Mesendoderm (in vitro differentiated cells): ENCODE measurements around the gene CHRNA3.

Experiments
- DNase-seq: peaks from one replicate; pipeline ENCODE4 v3.0.0; 2013
- H2AK5ac ChIP-seq: 2 replicates; pipeline ENCODE4 v1.6.1; 2013; ENCODE audit warnings: low read length, inconsistent platforms
- H2BK120ac ChIP-seq: 2 replicates; pipeline ENCODE4 v1.6.1; 2013; ENCODE audit warnings: low read depth, mild to moderate bottlenecking, low read length, moderate library complexity, mixed read lengths
- H2BK15ac ChIP-seq: replicated peaks from 2 replicates; pipeline ENCODE4 v1.6.1; 2013; ENCODE audit warnings: low read depth, mild to moderate bottlenecking, moderate library complexity
- H2BK5ac ChIP-seq: 2 replicates; pipeline ENCODE4 v1.6.1; 2013; ENCODE audit warnings: low read length, inconsistent platforms
- H3K18ac ChIP-seq: 2 replicates; pipeline ENCODE4 v1.6.1; 2013; ENCODE audit warnings: mild to moderate bottlenecking, low read length, mixed read lengths
- H3K23ac ChIP-seq: one replicate; pipeline ENCODE4 v1.6.1; 2013; ENCODE audit warnings: low read length
- H3K27ac ChIP-seq: 2 replicates; pipeline ENCODE4 v1.5.1; 2013; ENCODE audit warnings: low read depth, mild to moderate bottlenecking, inconsistent platforms, low read length, moderate library complexity
- H3K27me3 ChIP-seq: 2 replicates; pipeline ENCODE4 v1.6.1; 2013; ENCODE audit warnings: low read length, control low read depth, mild to moderate bottlenecking, inconsistent platforms; ENCODE audit not compliant: insufficient read depth, poor library complexity
- H3K36me3 ChIP-seq: 2 replicates; pipeline ENCODE4 v1.6.1; 2013; ENCODE audit warnings: low read length, inconsistent platforms; ENCODE audit not compliant: control insufficient read depth, insufficient read depth
- H3K4ac ChIP-seq: one replicate; pipeline ENCODE4 v1.6.1; 2013; ENCODE audit warnings: low read depth, mild to moderate bottlenecking, low read length, moderate library complexity
- H3K4me1 ChIP-seq: 2 replicates; pipeline ENCODE4 v1.6.1; 2013; ENCODE audit warnings: low read depth, low read length, inconsistent platforms; ENCODE audit not compliant: control insufficient read depth
- H3K4me2 ChIP-seq: 2 replicates; pipeline ENCODE4 v1.6.1; 2013; ENCODE audit warnings: low read length
- H3K4me3 ChIP-seq: 2 replicates; pipeline ENCODE4 v1.5.1; 2013; ENCODE audit warnings: mild to moderate bottlenecking, low read length
- H3K56ac ChIP-seq: one replicate; pipeline ENCODE4 v1.6.1; 2013; ENCODE audit warnings: low read length
- H3K79me1 ChIP-seq: 2 replicates; pipeline ENCODE4 v1.6.1; 2013; ENCODE audit warnings: low read length, inconsistent platforms
- H3K79me2 ChIP-seq: 2 replicates; pipeline ENCODE4 v1.6.1; 2013; ENCODE audit warnings: mild to moderate bottlenecking, low read length; ENCODE audit not compliant: control insufficient read depth, insufficient read depth
- H3K9ac ChIP-seq: 2 replicates; pipeline ENCODE4 v1.6.1; 2013; ENCODE audit warnings: low read length, inconsistent platforms
- H4K5ac ChIP-seq: one replicate; pipeline ENCODE4 v1.6.1; 2013; ENCODE audit warnings: low read length
- H4K8ac ChIP-seq: one replicate; pipeline ENCODE4 v1.6.1; 2013; ENCODE audit warnings: low read depth, mild to moderate bottlenecking, control low read depth, low read length, moderate library complexity
- WGBS: extraction: QIAGEN DNeasy Blood & Tissue Kit; methylation state at CpG from one replicate; pipeline ENCODE4 v1.1.7; 2013; ENCODE audit warnings: low lambda C conversion rate, missing lambda C conversion rate; ENCODE audit not compliant: insufficient coverage; ENCODE audit errors: extremely low coverage; 5-methylcytosine and 5-hydroxymethylcytosine counted together

The CHRNA3 gene

GRCh38 chr15:78567531-78567930 is 53.3 kb downstream of the CHRNA3 start:
- Histone ChIP-seq H3K27me3 (no peaks in the 10 kb centered on the region), H2BK15ac (no peak overlapping the region), H2BK120ac (no peak overlapping the region), H3K4me2 (no peak overlapping the region), H4K5ac (no peak overlapping the region), H3K4me3 (no peak overlapping the region), H3K79me1 (no peaks in the 10 kb centered on the region), H3K4ac (no peak overlapping the region), H4K8ac (no peak overlapping the region), H2BK5ac (no peak overlapping the region), H3K56ac (no peak overlapping the region), H3K36me3 (no peaks in the 10 kb centered on the region), H3K27ac (no peak overlapping the region), H3K9ac (no peak overlapping the region), H2AK5ac (no peak overlapping the region), H3K79me2 (no peaks in the 10 kb centered on the region), H3K18ac (no peak overlapping the region), H3K23ac (no peak overlapping the region), H3K4me1 (no peaks in the 10 kb centered on the region)
- no CpG with 5 or more reads among the region's 4 CpGs for WGBS
- no peak for DNase-seq

- Histone ChIP-seq H2BK15ac (no peak overlapping the region), H4K5ac (no peak overlapping the region), H2BK120ac (no peak overlapping the region), H3K4ac (no peak overlapping the region), H3K4me2 (peak overlapping the region; percentile 85), H3K27ac (no peak overlapping the region), H3K23ac (no peak overlapping the region), H3K18ac (peak overlapping the region; percentile 5), H3K4me1 (no peaks in the 10 kb centered on the region), H3K79me1 (no peaks in the 10 kb centered on the region), H3K56ac (peak overlapping the region; percentile 87), H2AK5ac (no peak overlapping the region), H2BK5ac (no peak overlapping the region), H3K9ac (peak overlapping the region; percentile 79), H3K27me3 (no peaks in the 10 kb centered on the region), H3K4me3 (peak overlapping the region; percentile 77), H4K8ac (no peak overlapping the region), H3K36me3 (no peaks in the 10 kb centered on the region), H3K79me2 (no peaks in the 10 kb centered on the region)
- DNase-seq = peak; percentile 65
- no CpG with 5 or more reads among the region's 19 CpGs for whole genome bisulfite sequencing
Measured at GRCh38 chr15:78565951-78566774, 54.6 kb downstream of the CHRNA3 start.

GRCh38 chr15:78565097-78565950 is 55.5 kb downstream of the CHRNA3 start, which contains the start of gene CHRNA5:
Gene CHRNA5 (plus strand): TSS chr15:78565520. CDS start chr15:78565720, 200 bp downstream.
- H3K4me2 ChIP-seq = peak within 1 kb of the TSS; percentile 85

DNA sequence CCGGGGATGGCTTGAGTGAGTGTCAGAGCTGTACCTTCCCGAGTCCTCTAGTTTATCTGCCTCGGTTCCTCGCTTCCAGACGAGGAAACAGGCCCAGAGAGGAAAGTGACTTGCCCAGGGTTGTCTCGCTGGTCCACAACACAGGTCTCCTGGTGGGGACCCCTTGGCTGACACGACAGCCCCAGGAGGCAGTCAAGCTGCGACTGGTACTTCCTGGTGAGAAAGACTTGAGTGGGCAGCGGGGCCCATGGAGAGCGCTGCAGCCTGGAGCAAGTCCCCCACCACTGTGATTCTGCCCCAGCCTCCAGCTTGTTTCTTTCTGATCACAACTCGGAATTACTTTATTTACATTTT is 56.1 kb downstream of the CHRNA3 start:
- Histone ChIP-seq H3K79me1 (no peaks in the 10 kb centered on the region), H2BK15ac (no peak overlapping the region), H3K27ac (no peak overlapping the region), H3K36me3 (no peaks in the 10 kb centered on the region), H3K9ac (no peak overlapping the region), H3K4me1 (no peaks in the 10 kb centered on the region), H3K4me2 (peak overlapping the region; percentile 2), H3K4ac (no peak overlapping the region), H2BK120ac (no peak overlapping the region), H3K56ac (no peak overlapping the region), H3K79me2 (no peaks in the 10 kb centered on the region), H4K8ac (no peak overlapping the region), H3K27me3 (no peaks in the 10 kb centered on the region), H4K5ac (no peak overlapping the region), H3K4me3 (no peak overlapping the region), H3K23ac (no peak overlapping the region), H3K18ac (no peak overlapping the region), H2BK5ac (no peak overlapping the region), H2AK5ac (no peak overlapping the region)
- no CpG with 5 or more reads among the region's 11 CpGs for WGBS
- DNase-seq = no peak

More at GRCh38 chr15:78565097-78565950, 55.5 kb downstream of the CHRNA3 start, which contains the start of gene CHRNA5:
- Histone ChIP-seq H3K27me3 (no peaks in the 10 kb centered on the region), H2BK5ac (no peak within 1 kb of the TSS), H3K4ac (peak within 1 kb of the TSS; percentile 28), H3K27ac (peak within 1 kb of the TSS; percentile 74), H2BK120ac (no peak within 1 kb of the TSS), H3K4me3 (peak within 1 kb of the TSS; percentile 77), H2AK5ac (no peak within 1 kb of the TSS), H3K79me1 (no peaks in the 10 kb centered on the region), H3K18ac (peak within 1 kb of the TSS; percentile 5), H3K4me1 (no peaks in the 10 kb centered on the region), H3K56ac (peak within 1 kb of the TSS; percentile 87), H2BK15ac (no peak within 1 kb of the TSS), H3K9ac (peak within 1 kb of the TSS; percentile 79), H3K23ac (no peak within 1 kb of the TSS), H4K8ac (no peak within 1 kb of the TSS), H3K79me2 (no peaks in the 10 kb centered on the region), H4K5ac (no peak within 1 kb of the TSS), H3K36me3 (no peaks in the 10 kb centered on the region)
- DNase-seq = peak; percentile 97
- WGBS = no CpG with 5 or more reads among the region's 75 CpGs

- no peak overlapping the region for H3K56ac ChIP-seq
- no peaks in the 10 kb centered on the region for H3K27me3 ChIP-seq
- no peak for DNase-seq
- no peak overlapping the region for H2BK120ac ChIP-seq
- no peak overlapping the region for H3K18ac ChIP-seq
- no peak overlapping the region for H3K23ac ChIP-seq
- H3K4me2 ChIP-seq = no peak overlapping the region
- no peaks in the 10 kb centered on the region for H3K4me1 ChIP-seq
- H4K5ac ChIP-seq = no peak overlapping the region
- no peak overlapping the region for H3K4ac ChIP-seq
- no peaks in the 10 kb centered on the region for H3K36me3 ChIP-seq
- H3K4me3 ChIP-seq = no peak overlapping the region
- H4K8ac ChIP-seq = no peak overlapping the region
- WGBS = no CpG with 5 or more reads among the region's 2 CpGs
- no peak overlapping the region for H3K9ac ChIP-seq
- no peak overlapping the region for H2BK5ac ChIP-seq
- H3K79me2 ChIP-seq = no peaks in the 10 kb centered on the region
- H3K79me1 ChIP-seq = no peaks in the 10 kb centered on the region
- no peak overlapping the region for H2BK15ac ChIP-seq
- no peak overlapping the region for H3K27ac ChIP-seq
- no peak overlapping the region for H2AK5ac ChIP-seq
Measured at GRCh38 chr15:78563092-78563491, 57.7 kb downstream of the CHRNA3 start.
